Cortex of kidney (tissue), 1 donor: ENCODE data around the gene ANKRD33.

Source experiments
- DNase-seq: peaks from one replicate; lab custom pipeline; 2025; lab: John Stamatoyannopoulos, UW

Gene ANKRD33

GRCh38 chr12:51901881-51902280, 14.0 kb downstream of the ANKRD33 start:
- DNase-seq = no peak

DNA sequence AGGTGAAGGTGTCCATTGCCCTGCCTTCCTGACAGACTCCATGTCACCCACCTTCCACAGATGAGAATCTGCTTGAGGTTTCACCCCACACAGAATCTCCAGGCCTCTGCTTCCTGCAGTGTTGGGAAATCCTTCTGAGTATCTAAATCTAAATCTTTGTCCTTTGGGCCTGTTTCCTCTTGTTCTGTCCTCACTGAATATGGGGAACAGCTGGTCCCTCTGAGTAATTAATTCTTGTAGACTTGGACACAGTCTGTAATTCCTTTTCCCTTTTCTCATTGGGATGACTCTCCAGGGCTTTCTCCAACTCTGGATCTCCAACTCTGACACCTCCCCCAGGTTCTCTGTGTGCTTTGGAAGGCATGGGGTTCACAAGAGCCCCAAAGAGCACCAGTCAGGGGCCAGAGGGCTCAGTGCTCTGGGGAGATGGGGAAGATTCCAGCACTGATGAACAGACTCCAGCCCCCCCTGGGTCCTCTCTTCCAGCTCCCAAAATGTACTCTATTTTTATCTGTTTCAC, 17.1 kb downstream of the ANKRD33 start:
- no peak for DNase-seq

GRCh38 chr12:51905471-51906429, 17.8 kb downstream of the ANKRD33 start:
- no peak for DNase-seq

DNA sequence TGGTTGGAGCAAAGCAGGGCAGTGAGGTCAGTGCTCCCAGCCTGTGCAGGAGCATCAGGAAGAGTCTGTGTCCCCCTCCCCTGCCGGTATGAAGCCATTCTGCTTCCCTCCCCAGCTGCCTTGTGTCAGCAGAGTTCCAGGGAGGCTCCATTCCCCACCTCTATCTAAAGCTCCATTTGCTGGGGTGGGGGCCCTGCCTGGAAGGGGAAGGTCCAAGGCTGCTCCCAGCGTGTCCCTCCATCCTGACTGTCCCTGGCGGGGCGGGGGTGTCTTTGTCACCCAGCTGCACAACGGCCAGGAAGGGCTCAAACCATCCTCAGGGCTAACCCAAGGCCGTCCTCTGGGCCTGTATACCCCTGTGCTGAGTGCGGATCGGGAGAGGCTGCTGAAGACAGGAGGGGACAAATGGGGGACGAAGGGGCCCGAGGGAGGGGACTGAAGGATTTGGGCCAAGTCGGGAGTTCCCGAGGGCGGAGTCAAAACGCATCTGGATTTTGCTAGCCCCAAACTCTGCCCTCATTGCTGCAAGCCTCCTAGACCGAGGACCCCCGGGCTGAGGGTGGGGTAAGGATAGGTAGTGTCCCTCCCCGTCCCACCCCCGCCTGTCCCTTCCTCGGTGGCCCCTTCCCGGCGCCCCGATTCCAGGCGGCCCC, 18.7 kb downstream of the ANKRD33 start:
- DNase-seq = no peak

GRCh38 chr12:51907083-51907855, 19.4 kb downstream of the ANKRD33 start, which contains the start of gene ACVRL1:
TSS of gene ACVRL1 (plus strand) at chr12:51907504. CDS start at chr12:51912475, 4,971 bp downstream.
- no peak for DNase-seq

DNA sequence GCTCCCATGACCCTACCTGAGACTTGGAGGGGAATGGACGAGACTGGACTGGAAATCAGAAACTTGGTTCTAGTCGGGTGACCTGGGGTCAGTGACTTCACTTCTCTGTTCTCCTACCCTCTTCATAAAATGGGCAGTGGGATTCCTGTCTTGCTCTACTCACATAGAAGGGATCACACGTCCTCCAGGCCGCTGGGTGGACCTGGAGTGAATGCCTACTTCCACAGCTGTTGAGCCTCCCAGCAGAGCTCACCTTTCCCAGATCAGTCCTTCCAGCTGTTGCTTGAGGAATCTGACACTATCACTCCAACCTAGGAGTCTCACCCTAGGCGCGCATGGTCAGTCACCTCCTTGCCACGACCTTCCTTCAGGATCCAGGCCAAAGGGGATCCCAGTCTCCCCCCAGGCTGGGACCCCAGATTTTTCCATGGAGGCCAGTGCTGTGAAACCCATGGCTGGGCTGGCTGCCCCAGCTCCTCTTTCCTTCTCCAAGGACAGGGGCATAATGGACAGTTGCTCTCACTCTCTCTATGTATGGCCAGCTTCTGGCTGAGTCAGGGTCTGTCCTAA, 20.0 kb downstream of the ANKRD33 start:
- DNase-seq = no peak

- DNase-seq = no peak
These were observed 21.1 kb downstream of the ANKRD33 start for GRCh38 chr12:51908876-51909592.

DNA sequence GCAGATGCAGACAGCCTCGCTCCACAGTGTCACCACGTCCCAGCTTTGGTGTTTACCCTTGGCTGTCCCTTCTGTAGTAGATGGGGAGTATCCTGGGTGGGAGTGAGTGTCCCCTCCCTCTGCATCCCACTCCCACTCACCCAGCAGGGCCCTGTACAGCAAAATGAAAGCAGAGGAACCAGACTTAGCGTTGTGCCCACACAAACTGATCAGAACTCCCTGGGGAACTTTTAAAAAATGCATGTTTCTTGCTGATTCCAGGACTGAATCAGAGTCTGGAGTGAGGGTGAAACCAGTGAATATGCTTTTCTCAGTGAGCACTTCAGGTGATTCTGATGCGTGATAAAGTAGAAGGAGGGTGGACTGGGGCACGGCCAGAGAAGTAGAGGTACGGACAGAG, 22.3 kb downstream of the ANKRD33 start:
- DNase-seq = no peak

DNA sequence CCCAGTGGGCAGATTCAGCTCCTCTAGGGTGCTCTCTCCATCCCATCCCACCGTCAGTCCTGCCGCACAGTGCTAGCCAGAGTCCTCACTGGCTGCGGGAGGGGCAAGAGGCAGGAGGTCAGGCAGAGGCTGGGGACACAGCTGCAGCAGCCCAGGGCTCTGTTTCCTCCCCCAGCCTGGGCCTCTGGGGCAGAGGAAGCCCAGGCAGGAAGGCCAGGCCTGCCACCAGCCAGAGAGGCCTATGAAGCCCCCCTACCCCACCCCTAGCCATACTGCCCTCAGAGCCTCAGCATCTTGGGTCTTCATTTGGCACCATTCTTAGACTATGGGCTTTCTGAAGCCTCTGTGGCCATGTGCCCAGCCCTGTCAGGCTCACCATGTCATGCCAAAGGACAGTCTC, 22.8 kb downstream of the ANKRD33 start:
- no peak for DNase-seq

GRCh38 chr12:51911307-51911706, 23.4 kb downstream of the ANKRD33 start:
- DNase-seq = no peak

DNA sequence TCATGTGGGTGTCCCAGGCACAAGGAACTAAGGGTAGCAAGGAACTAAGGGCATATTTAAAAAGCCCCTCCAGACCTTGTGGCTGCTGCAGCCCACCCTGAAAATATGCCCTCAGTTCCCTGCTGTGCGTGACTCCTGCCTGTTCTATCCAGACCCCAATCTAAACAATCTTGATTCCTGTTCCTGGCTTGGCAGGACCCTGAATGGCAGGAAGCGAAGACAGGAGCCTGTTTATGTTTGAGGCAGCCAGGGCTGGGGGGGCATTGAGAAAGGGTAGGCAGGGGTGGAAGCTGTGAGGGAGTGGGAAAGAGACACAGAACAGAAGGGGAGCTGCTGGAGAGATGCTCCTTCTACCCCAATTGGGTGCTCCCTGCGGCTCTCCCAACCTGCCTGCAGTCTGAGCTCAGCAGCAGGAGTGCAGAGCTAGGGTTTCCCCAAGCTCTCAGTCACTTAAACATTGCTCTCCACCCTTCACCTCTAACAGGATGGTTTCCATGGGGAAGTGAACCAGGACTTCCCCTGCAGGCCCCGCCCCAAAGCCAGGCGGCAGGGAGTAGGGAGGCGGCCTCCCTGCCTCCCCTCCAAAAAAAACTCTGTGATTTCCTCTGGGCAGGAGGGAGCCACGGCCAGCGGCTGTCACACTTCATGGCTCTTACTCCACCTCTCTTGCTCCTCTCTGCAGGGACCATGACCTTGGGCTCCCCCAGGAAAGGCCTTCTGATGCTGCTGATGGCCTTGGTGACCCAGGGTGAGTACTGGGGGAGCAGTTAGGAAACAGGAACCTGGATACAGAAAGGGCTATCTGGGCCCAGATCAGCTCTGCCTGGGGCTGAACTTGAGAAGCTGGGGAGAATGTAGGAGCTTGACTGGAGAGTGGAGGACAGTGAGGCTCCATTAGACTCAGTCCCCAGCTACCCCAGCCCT, 24.1 kb downstream of the ANKRD33 start:
- no peak for DNase-seq

DNA sequence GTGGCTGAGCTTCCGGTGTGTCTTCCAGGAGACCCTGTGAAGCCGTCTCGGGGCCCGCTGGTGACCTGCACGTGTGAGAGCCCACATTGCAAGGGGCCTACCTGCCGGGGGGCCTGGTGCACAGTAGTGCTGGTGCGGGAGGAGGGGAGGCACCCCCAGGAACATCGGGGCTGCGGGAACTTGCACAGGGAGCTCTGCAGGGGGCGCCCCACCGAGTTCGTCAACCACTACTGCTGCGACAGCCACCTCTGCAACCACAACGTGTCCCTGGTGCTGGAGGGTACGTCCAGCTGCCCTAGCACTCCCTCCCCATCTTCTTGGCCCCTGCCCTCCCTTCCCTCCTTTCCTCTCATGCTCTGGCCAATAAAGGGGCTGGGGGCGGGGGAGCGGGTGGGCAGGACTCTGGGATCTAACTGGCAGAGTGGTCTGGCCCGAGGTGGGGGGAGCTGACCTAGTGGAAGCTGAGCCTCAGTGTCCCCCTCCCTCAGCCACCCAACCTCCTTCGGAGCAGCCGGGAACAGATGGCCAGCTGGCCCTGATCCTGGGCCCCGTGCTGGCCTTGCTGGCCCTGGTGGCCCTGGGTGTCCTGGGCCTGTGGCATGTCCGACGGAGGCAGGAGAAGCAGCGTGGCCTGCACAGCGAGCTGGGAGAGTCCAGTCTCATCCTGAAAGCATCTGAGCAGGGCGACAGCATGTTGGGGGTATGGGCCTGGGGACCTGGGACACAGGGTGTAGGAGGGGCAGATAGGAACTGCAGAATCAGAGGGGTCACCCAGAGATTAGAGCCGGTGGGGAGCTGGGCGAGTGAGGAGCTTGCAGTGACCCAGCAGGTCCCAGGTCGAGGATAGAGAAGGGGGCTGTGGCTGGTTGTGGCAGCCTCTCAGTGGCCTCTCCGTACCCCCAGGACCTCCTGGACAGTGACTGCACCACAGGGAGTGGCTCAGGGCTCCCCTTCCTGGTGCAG, 25.4 kb downstream of the ANKRD33 start:
- DNase-seq = no peak

DNA sequence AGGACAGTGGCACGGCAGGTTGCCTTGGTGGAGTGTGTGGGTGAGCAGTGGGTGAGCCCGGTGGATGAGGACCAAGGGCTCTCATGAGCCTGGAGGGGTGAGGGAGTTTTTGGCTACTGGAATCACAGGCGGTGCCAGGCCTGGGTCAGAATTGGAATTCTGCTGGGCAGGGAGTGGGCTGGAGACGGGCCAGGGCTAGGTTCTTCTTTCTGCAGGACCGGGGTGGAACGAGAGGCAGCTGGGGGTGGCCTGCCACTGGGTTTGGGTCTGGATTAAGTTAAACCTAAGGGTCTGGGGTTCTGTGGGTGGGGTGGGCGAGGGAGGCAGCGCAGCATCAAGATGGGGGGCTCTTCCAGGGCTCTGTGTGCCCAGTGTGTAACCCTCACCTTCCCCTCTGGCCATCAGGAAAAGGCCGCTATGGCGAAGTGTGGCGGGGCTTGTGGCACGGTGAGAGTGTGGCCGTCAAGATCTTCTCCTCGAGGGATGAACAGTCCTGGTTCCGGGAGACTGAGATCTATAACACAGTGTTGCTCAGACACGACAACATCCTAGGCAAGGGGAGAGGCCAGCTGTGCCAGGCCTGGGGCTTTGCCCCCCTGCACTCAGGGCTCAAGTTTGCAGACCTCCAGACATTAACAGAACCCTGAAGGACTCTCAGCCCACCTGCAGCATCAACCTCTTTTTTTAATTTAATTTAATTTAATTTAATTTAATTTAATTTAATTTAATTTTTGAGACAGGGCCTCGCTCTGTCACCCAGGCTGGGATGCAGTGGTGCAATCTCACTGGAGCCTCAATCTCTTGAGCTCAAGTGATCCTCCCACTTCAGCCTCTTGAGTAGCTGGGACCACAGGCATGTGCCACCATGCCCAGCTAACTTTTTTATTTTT, 26.4 kb downstream of the ANKRD33 start:
- DNase-seq = no peak

DNA sequence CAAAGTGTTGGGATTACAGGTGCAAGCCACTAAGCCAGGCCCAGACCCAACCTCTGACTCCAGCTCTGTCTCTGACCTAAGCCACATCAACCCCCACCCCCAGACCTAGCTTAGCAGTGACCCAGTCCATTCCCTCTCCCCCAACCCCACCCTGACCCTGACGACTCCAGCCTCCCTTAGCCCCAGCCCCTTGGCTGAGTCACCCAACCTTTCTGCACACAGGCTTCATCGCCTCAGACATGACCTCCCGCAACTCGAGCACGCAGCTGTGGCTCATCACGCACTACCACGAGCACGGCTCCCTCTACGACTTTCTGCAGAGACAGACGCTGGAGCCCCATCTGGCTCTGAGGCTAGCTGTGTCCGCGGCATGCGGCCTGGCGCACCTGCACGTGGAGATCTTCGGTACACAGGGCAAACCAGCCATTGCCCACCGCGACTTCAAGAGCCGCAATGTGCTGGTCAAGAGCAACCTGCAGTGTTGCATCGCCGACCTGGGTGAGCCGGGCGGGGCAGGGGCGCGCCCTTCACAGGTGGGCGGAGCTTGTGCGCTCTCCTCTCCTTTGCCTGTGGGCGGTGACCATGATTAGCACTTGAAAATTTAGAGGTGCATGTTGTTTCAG, 27.2 kb downstream of the ANKRD33 start:
- no peak for DNase-seq

GRCh38 chr12:51915951-51916350, 28.0 kb downstream of the ANKRD33 start:
- no peak for DNase-seq

GRCh38 chr12:51917041-51917590, 29.2 kb downstream of the ANKRD33 start:
- no peak for DNase-seq
